GM21825 (cell line): ENCODE results near the gene KPNA4.
A peak's percentile ranks its signal among the peaks of the same experiment; 100 is the strongest.
"Not testable (repeated sequence)": the region's sequence is repeated elsewhere in the genome, so short reads cannot be mapped to it uniquely, and the experiment has no call there.

Experiments
- ATAC-seq: cut with Tn5 transposase; IDR thresholded peaks from one replicate; pipeline ENCODE4 v1.9.1; 2021; ENCODE audit warnings: mild to moderate bottlenecking, moderate library complexity; ENCODE audit not compliant: unreplicated experiment

KPNA4 gene

GRCh38 chr3:160565442-160566403, at the start of gene KPNA4:
KPNA4 (minus strand) TSS chr3:160565571; CDS start chr3:160565282, 289 bp downstream.
- ATAC-seq = peak; percentile 95

GRCh38 chr3:160613661-160614060, 48.3 kb upstream of the KPNA4 start:
- ATAC-seq = no peak

GRCh38 chr3:160612386-160613075, 47.2 kb upstream of the KPNA4 start:
- no peak for ATAC-seq

GRCh38 chr3:160611141-160611540, 45.8 kb upstream of the KPNA4 start:
- ATAC-seq = no peak

GRCh38 chr3:160608870-160609269, 43.5 kb upstream of the KPNA4 start:
- no peak for ATAC-seq

GRCh38 chr3:160607826-160608225, 42.5 kb upstream of the KPNA4 start:
- ATAC-seq = no peak

- ATAC-seq = no peak
Observed at GRCh38 chr3:160605315-160605714, 39.9 kb upstream of the KPNA4 start.

GRCh38 chr3:160603845-160604244, 38.5 kb upstream of the KPNA4 start:
- not testable (repeated sequence) for ATAC-seq

GRCh38 chr3:160602259-160602658, 36.9 kb upstream of the KPNA4 start:
- no peak for ATAC-seq

GRCh38 chr3:160601288-160601687, 35.9 kb upstream of the KPNA4 start:
- no peak for ATAC-seq

- no peak for ATAC-seq
Observed at GRCh38 chr3:160598865-160599264, 33.5 kb upstream of the KPNA4 start.

GRCh38 chr3:160588023-160588422, 22.7 kb upstream of the KPNA4 start:
- ATAC-seq = no peak

GRCh38 chr3:160587105-160587504, 21.7 kb upstream of the KPNA4 start:
- no peak for ATAC-seq

- ATAC-seq = no peak
Observed at GRCh38 chr3:160586679-160587078, 21.3 kb upstream of the KPNA4 start.

- no peak for ATAC-seq
Observed at GRCh38 chr3:160583451-160583850, 18.1 kb upstream of the KPNA4 start.

GRCh38 chr3:160580938-160581337, 15.6 kb upstream of the KPNA4 start:
- no peak for ATAC-seq

GRCh38 chr3:160577556-160578195, 12.3 kb upstream of the KPNA4 start:
- ATAC-seq = no peak

GRCh38 chr3:160577093-160577492, 11.7 kb upstream of the KPNA4 start:
- ATAC-seq = no peak

- no peak for ATAC-seq
Observed at GRCh38 chr3:160576621-160577020, 11.2 kb upstream of the KPNA4 start.

GRCh38 chr3:160575589-160575988, 10.2 kb upstream of the KPNA4 start:
- ATAC-seq = no peak

GRCh38 chr3:160574636-160575035, 9.3 kb upstream of the KPNA4 start:
- no peak for ATAC-seq
